SK-N-SH (cell line): ENCODE data around the gene TIGAR. TPM values are rescaled to one million over a fixed set of nuclear protein-coding genes. Genes with fewer than 3 reads are reported as not detected.

Source experiments
- CTCF ChIA-PET: fragments of 300-600, 350-600 bp; formaldehyde crosslinking; extraction: SDS; loops from one replicate; lab custom pipeline; 2021; lab: Yijun Ruan, JAX
- POLR2A ChIA-PET: fragments of 350-600 bp; sonication (Branson Sonifier 250); formaldehyde crosslinking; extraction: SDS; loops from one replicate; lab custom pipeline; 2020; ENCODE audit warnings: antibody characterized with exemption, inconsistent platforms; lab: Yijun Ruan, JAX
- DNase-seq: peaks from one replicate; pipeline ENCODE4 v3.0.0; 2012
- H2AFZ ChIP-seq: fragments of 200-600 bp; sonication (generic); 2 replicates; pipeline ENCODE4 v1.8.1; 2016; ENCODE audit warnings: antibody characterized with exemption, mild to moderate bottlenecking, low read depth
- H3F3A ChIP-seq: fragments of 200-600 bp; sonication (generic); replicated peaks from 2 replicates; pipeline ENCODE3; 2016; ENCODE audit warnings: antibody characterized with exemption, mild to moderate bottlenecking; ENCODE audit not compliant: insufficient read depth
- H3K27ac ChIP-seq, 2 experiments: fragments of 200-500 bp in 1 of 2; fragments of 200-600 bp in 1 of 2; sonication (Bioruptor generic) in 1 of 2; sonication (generic), shearing (Covaris generic) in 1 of 2; 2 replicates each; pipeline versions ENCODE4 v1.5.1 to v1.6.1; 2014 to 2016; ENCODE audit warnings: low read depth in 2 of 2, inconsistent platforms in 1 of 2, low read length in 1 of 2, mild to moderate bottlenecking in 1 of 2, mixed read lengths in 1 of 2
- H3K27me3 ChIP-seq: fragments of 200-600 bp; sonication (generic), shearing (Covaris generic); 2 replicates; pipeline ENCODE4 v1.6.1; 2016; ENCODE audit warnings: mixed run types; ENCODE audit not compliant: insufficient read depth
- H3K36me3 ChIP-seq, 2 experiments: fragments of 200-500 bp in 1 of 2; fragments of 200-600 bp in 1 of 2; sonication (Bioruptor generic) in 1 of 2; sonication (generic) in 1 of 2; replicated peaks in 1 of 2; 2 replicates each; pipeline versions ENCODE3 to v1.5.1; 2014 to 2016; ENCODE audit warnings: low read length in 1 of 2, mild to moderate bottlenecking in 1 of 2; ENCODE audit not compliant: insufficient read depth in 2 of 2, control insufficient read depth in 1 of 2
- H3K4me1 ChIP-seq, 2 experiments: fragments of 200-500 bp in 1 of 2; fragments of 200-600 bp in 1 of 2; sonication (Bioruptor generic) in 1 of 2; sonication (generic), shearing (Covaris generic) in 1 of 2; 2 replicates each; pipeline versions ENCODE4 v1.5.1 to v1.6.1; 2014 to 2016; ENCODE audit warnings: low read depth in 1 of 2, low read length in 1 of 2, mixed run types in 1 of 2; ENCODE audit not compliant: insufficient read depth in 2 of 2, control insufficient read depth in 1 of 2
- H3K4me2 ChIP-seq: fragments of 200-600 bp; sonication (generic), shearing (Covaris generic); 2 replicates; pipeline ENCODE4 v1.6.1; 2017; ENCODE audit warnings: mixed run types
- H3K4me3 ChIP-seq, 2 experiments: fragments of 200-500 bp in 1 of 2; fragments of 200-600 bp in 1 of 2; sonication (Bioruptor generic) in 1 of 2; sonication (generic), shearing (Covaris generic) in 1 of 2; 2 replicates each; pipeline versions ENCODE4 v1.5.1 to v1.8.1; 2014 to 2016; ENCODE audit warnings: low read depth in 2 of 2, inconsistent platforms in 1 of 2, low read length in 1 of 2, mild to moderate bottlenecking in 1 of 2, mixed read lengths in 1 of 2, moderate library complexity in 1 of 2
- H3K79me2 ChIP-seq: fragments of 200-600 bp; sonication (generic); 2 replicates; pipeline ENCODE4 v1.8.1; 2017; ENCODE audit warnings: mild to moderate bottlenecking; ENCODE audit not compliant: insufficient read depth
- H3K9ac ChIP-seq: fragments of 200-600 bp; sonication (generic); 2 replicates; pipeline ENCODE4 v1.6.1; 2017; ENCODE audit warnings: mixed run types
- H3K9me2 ChIP-seq: fragments of 200-600 bp; sonication (generic); 2 replicates; pipeline ENCODE4 v1.6.1; 2017; ENCODE audit warnings: mixed run types
- H3K9me3 ChIP-seq: fragments of 200-600 bp; sonication (generic); 2 replicates; pipeline ENCODE4 v1.6.1; 2017; ENCODE audit warnings: mixed run types, mild to moderate bottlenecking, moderate library complexity
- H4K20me1 ChIP-seq: fragments of 200-600 bp; sonication (generic); 2 replicates; pipeline ENCODE4 v1.6.1; 2017; ENCODE audit warnings: mild to moderate bottlenecking, mixed run types; ENCODE audit not compliant: insufficient read depth
- EP300 ChIP-seq, 2 experiments: IDR thresholded peaks; 2 replicates each; pipeline versions ENCODE4 v1.4.0 to v1.6.1; 2012; ENCODE audit warnings: borderline replicate concordance in 1 of 2, low read depth in 1 of 2, low read length in 1 of 2
- EZH2phosphoT487 ChIP-seq: fragments of 200-600 bp; sonication (generic); IDR thresholded peaks from 2 replicates; pipeline ENCODE4 v1.6.1; 2017; ENCODE audit warnings: low read depth, mixed run types, mild to moderate bottlenecking, antibody characterized with exemption, moderate library complexity, borderline replicate concordance
- FOSL2 ChIP-seq: IDR thresholded peaks from 2 replicates; pipeline ENCODE4 v1.4.0; 2012; ENCODE audit warnings: low read depth, mild to moderate bottlenecking, moderate library complexity, borderline replicate concordance
- FOXJ3 ChIP-seq: sonication (generic); formaldehyde crosslinking; IDR thresholded peaks from 2 replicates; pipeline ENCODE4 v1.5.1; 2020; ENCODE audit warnings: mild to moderate bottlenecking, missing genetic modification reagents
- GATA2 ChIP-seq: sonication (generic); formaldehyde crosslinking; IDR thresholded peaks from 2 replicates; pipeline ENCODE4 v1.5.0; 2020; ENCODE audit warnings: mild to moderate bottlenecking, missing genetic modification reagents
- JUND ChIP-seq: IDR thresholded peaks from 2 replicates; pipeline ENCODE4 v1.4.0; 2012
- MXI1 ChIP-seq: IDR thresholded peaks from 2 replicates; pipeline ENCODE4 v1.6.1; 2012; ENCODE audit warnings: mild to moderate bottlenecking, low read depth, low read length, improper control_type of control experiment
- NFIC ChIP-seq: IDR thresholded peaks from 2 replicates; pipeline ENCODE4 v1.4.0; 2012; ENCODE audit warnings: borderline replicate concordance
- POLR2AphosphoS5 ChIP-seq: IDR thresholded peaks from 2 replicates; pipeline ENCODE4 v1.6.1; 2012; ENCODE audit warnings: low read depth, low read length
- RCOR1 ChIP-seq: fragments of 150-350 bp; IDR thresholded peaks from 2 replicates; pipeline ENCODE4 v1.6.1; 2017; ENCODE audit warnings: antibody characterized with exemption, low read length
- REST ChIP-seq: IDR thresholded peaks from 2 replicates; pipeline ENCODE4 v1.6.1; 2012; ENCODE audit warnings: mild to moderate bottlenecking, low read depth, low read length, moderate library complexity
- RXRA ChIP-seq: IDR thresholded peaks from 2 replicates; pipeline ENCODE4 v1.4.0; 2012; ENCODE audit warnings: low read depth, mild to moderate bottlenecking, borderline replicate concordance
- TEAD4 ChIP-seq: IDR thresholded peaks from 2 replicates; pipeline ENCODE4 v1.4.0; 2012; ENCODE audit warnings: mild to moderate bottlenecking, borderline replicate concordance; ENCODE audit not compliant: insufficient read depth
- WGBS: methylation state at CpG from one replicate; pipeline ENCODE4 v1.1.6; 2017; ENCODE audit warnings: low lambda C conversion rate; 5-methylcytosine and 5-hydroxymethylcytosine counted together
- polyA plus RNA-seq, 3 experiments: library from polyadenylated mRNA; depleted of rRNA; stranded (reverse); fragments of >200 nt; gene quantifications; 2 replicates each; pipeline ENCODE4 v1.2.3, GENCODE V29; 2012
- TF ChIP-seq, protein P1 (sequence below): IDR thresholded peaks from 2 replicates; pipeline ENCODE4; 2012
- TF ChIP-seq, protein P2 (sequence below): fragments of 150-350 bp; IDR thresholded peaks from 2 replicates; pipeline ENCODE4 v1.6.1; 2016; ENCODE audit warnings: mild to moderate bottlenecking, low read depth, low read length

Gene TIGAR
- polyA plus RNA-seq, 1 of the 3 experiments (the other 2 are of a cell fraction): 8.3 TPM

- Histone ChIP-seq H3K9ac (peak overlapping the region; percentile 60), H3K4me2 (peak overlapping the region; percentile 89), H3K9me3 (no peaks in the 10 kb centered on the region), H3K4me1 (peaks cover 0 to 8% of the 10 kb centered on the region in 2 experiments; a peak in 2 of 4 replicates), H3K27ac (peak overlapping the region; percentile 68 to 83), H3K36me3 (peaks cover 0 to 9% of the 10 kb centered on the region in 2 experiments), H3K79me2 (peaks cover 40% of the 10 kb centered on the region), H2AFZ (peak overlapping the region; percentile 99), H4K20me1 (0 out of 2 replicates have a peak, but pooled peaks cover 7% of the 10 kb centered on the region), H3F3A (peaks cover 4% of the 10 kb centered on the region), H3K27me3 (no peaks in the 10 kb centered on the region), H3K4me3 (peak overlapping the region; percentile 86 to 88), H3K9me2 (no peaks in the 10 kb centered on the region)
- ChIA-PET POLR2A (interaction anchor here (1.7 kb wide), 1 partner anchor 97 kb away, joined by 4 read pairs; no protein-coding TSS in a partner anchor), CTCF (interaction anchor here (0.5 to 1.3 kb wide), 3 partner anchors 13 to 208 kb away, joined by 3 read pairs; no protein-coding TSS in a partner anchor)
- 4% methylated on average over 10 of the region's 13 CpGs for WGBS
- no peak for DNase-seq
- TF ChIP-seq RCOR1 (no peak), JUND (no peak), POLR2AphosphoS5 (no peak), NFIC (no peak), EP300 (IDR thresholded peaks at IDR 0.05; ENCODE audit: borderline replicate concordance in 1 of 2, low read depth in 1 of 2, low read length in 1 of 2) (no peak), GATA2 (no peak), EZH2phosphoT487 (no peak), REST (no peak), TEAD4 (no peak), FOSL2 (no peak), MXI1 (no peak), RXRA (no peak), FOXJ3 (no peak)
- TF ChIP-seq, protein P1, sequence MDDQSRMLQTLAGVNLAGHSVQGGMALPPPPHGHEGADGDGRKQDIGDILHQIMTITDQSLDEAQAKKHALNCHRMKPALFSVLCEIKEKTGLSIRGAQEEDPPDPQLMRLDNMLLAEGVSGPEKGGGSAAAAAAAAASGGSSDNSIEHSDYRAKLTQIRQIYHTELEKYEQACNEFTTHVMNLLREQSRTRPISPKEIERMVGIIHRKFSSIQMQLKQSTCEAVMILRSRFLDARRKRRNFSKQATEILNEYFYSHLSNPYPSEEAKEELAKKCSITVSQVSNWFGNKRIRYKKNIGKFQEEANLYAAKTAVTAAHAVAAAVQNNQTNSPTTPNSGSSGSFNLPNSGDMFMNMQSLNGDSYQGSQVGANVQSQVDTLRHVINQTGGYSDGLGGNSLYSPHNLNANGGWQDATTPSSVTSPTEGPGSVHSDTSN: no peak
- TF ChIP-seq, protein P2, sequence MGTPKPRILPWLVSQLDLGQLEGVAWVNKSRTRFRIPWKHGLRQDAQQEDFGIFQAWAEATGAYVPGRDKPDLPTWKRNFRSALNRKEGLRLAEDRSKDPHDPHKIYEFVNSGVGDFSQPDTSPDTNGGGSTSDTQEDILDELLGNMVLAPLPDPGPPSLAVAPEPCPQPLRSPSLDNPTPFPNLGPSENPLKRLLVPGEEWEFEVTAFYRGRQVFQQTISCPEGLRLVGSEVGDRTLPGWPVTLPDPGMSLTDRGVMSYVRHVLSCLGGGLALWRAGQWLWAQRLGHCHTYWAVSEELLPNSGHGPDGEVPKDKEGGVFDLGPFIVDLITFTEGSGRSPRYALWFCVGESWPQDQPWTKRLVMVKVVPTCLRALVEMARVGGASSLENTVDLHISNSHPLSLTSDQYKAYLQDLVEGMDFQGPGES: no peak
These were observed 538 bp upstream of the TIGAR start for GRCh38 chr12:4320497-4320852.
